HG03175 (cell line): ENCODE measurements around the gene HMG20A.

Source experiments
- ATAC-seq: cut with Tn5 transposase; IDR thresholded peaks from one replicate; pipeline ENCODE4 v1.9.1; 2021; ENCODE audit warnings: mild to moderate bottlenecking, moderate library complexity; ENCODE audit not compliant: unreplicated experiment

Gene HMG20A

GRCh38 chr15:77426377-77426776, 5.7 kb downstream of the HMG20A start:
- no peak for ATAC-seq

GRCh38 chr15:77426871-77427270, 6.2 kb downstream of the HMG20A start:
- ATAC-seq, result no peak

GRCh38 chr15:77430213-77430612, 9.5 kb downstream of the HMG20A start:
- no peak for ATAC-seq

- ATAC-seq, result no peak
Measured at GRCh38 chr15:77430652-77431051, 10.0 kb downstream of the HMG20A start.

- no peak for ATAC-seq
Measured at GRCh38 chr15:77436822-77437221, 16.1 kb downstream of the HMG20A start.

- no peak for ATAC-seq
Measured at GRCh38 chr15:77437264-77437663, 16.6 kb downstream of the HMG20A start.

GRCh38 chr15:77440378-77440999, 19.8 kb downstream of the HMG20A start:
- peak; percentile 88 for ATAC-seq

GRCh38 chr15:77446840-77447390, 26.2 kb downstream of the HMG20A start:
- ATAC-seq, result no peak

GRCh38 chr15:77454265-77454664, 33.6 kb downstream of the HMG20A start:
- ATAC-seq, result no peak

- no peak for ATAC-seq
Measured at GRCh38 chr15:77454951-77455350, 34.3 kb downstream of the HMG20A start.

- ATAC-seq, result no peak
Measured at GRCh38 chr15:77455696-77456321, 35.1 kb downstream of the HMG20A start.

GRCh38 chr15:77456746-77457145, 36.1 kb downstream of the HMG20A start:
- ATAC-seq, result no peak

GRCh38 chr15:77457191-77457904, 36.7 kb downstream of the HMG20A start:
- ATAC-seq, result no peak

GRCh38 chr15:77457905-77458265, 37.2 kb downstream of the HMG20A start:
- no peak for ATAC-seq

GRCh38 chr15:77459031-77459430, 38.3 kb downstream of the HMG20A start:
- no peak for ATAC-seq

GRCh38 chr15:77461486-77461885, 40.8 kb downstream of the HMG20A start:
- ATAC-seq, result no peak

- no peak for ATAC-seq
Measured at GRCh38 chr15:77464129-77464865, 43.6 kb downstream of the HMG20A start.

GRCh38 chr15:77466521-77466920, 45.8 kb downstream of the HMG20A start:
- ATAC-seq, result no peak

GRCh38 chr15:77468896-77469295, 48.2 kb downstream of the HMG20A start:
- ATAC-seq, result no peak

GRCh38 chr15:77470235-77470634, 49.5 kb downstream of the HMG20A start:
- no peak for ATAC-seq

GRCh38 chr15:77473328-77473727, 52.6 kb downstream of the HMG20A start:
- no peak for ATAC-seq
